ENCODE results near the gene CCDC182.

The CCDC182 gene

GRCh38 chr17:57755480-57756070 lies 10.5 kb upstream of the CCDC182 start:
- DNase-seq = no peak

- no peak for DNase-seq
Measured at GRCh38 chr17:57752031-57752905, 7.2 kb upstream of the CCDC182 start.

- DNase-seq = no peak
Measured at GRCh38 chr17:57751348-57751971, 6.4 kb upstream of the CCDC182 start.

GRCh38 chr17:57750895-57751294 lies 5.8 kb upstream of the CCDC182 start:
- no peak for DNase-seq

GRCh38 chr17:57750109-57750871 lies 5.2 kb upstream of the CCDC182 start:
- DNase-seq = no peak

GRCh38 chr17:57749701-57750100 lies 4.6 kb upstream of the CCDC182 start:
- DNase-seq = no peak

GRCh38 chr17:57747221-57748017 lies 2.3 kb upstream of the CCDC182 start:
- DNase-seq = peak; percentile 63

GRCh38 chr17:57746221-57746620 lies 1.1 kb upstream of the CCDC182 start:
- no peak for DNase-seq

- DNase-seq = no peak
Measured at GRCh38 chr17:57744195-57745170, 616 bp downstream of the CCDC182 start.

- no peak for DNase-seq
Measured at GRCh38 chr17:57740235-57740528, 4.9 kb downstream of the CCDC182 start.

- DNase-seq = peak; percentile 9
Measured at GRCh38 chr17:57739402-57740234, 5.5 kb downstream of the CCDC182 start.

GRCh38 chr17:57737450-57737849 lies 7.6 kb downstream of the CCDC182 start:
- DNase-seq = no peak

- DNase-seq = peak; percentile 9
Measured at GRCh38 chr17:57735707-57736106, 9.4 kb downstream of the CCDC182 start.

- no peak for DNase-seq
Measured at GRCh38 chr17:57735230-57735629, 9.9 kb downstream of the CCDC182 start.

GRCh38 chr17:57733085-57733484 lies 12.0 kb downstream of the CCDC182 start:
- DNase-seq = no peak

- DNase-seq = no peak
Measured at GRCh38 chr17:57732062-57732461, 13.0 kb downstream of the CCDC182 start.

- no peak for DNase-seq
Measured at GRCh38 chr17:57730026-57730701, 14.9 kb downstream of the CCDC182 start.

- no peak for DNase-seq
Measured at GRCh38 chr17:57727630-57728175, 17.4 kb downstream of the CCDC182 start.

GRCh38 chr17:57726838-57727237 lies 18.3 kb downstream of the CCDC182 start:
- DNase-seq = no peak
